Hematopoietic multipotent progenitor cell treated with erythropoietin and hydrocortisone succinate and interleukin-3 and kit ligand, for 15 days (in vitro differentiated cells): ENCODE results near the gene CPS1.
A peak's percentile ranks its signal among the peaks of the same experiment; 100 is the strongest.

Experiments used
- DNase-seq: peaks from one replicate; pipeline ENCODE4 v3.0.0-alpha.2; 2015; ENCODE audit warnings: low spot score

CPS1 gene

DNA sequence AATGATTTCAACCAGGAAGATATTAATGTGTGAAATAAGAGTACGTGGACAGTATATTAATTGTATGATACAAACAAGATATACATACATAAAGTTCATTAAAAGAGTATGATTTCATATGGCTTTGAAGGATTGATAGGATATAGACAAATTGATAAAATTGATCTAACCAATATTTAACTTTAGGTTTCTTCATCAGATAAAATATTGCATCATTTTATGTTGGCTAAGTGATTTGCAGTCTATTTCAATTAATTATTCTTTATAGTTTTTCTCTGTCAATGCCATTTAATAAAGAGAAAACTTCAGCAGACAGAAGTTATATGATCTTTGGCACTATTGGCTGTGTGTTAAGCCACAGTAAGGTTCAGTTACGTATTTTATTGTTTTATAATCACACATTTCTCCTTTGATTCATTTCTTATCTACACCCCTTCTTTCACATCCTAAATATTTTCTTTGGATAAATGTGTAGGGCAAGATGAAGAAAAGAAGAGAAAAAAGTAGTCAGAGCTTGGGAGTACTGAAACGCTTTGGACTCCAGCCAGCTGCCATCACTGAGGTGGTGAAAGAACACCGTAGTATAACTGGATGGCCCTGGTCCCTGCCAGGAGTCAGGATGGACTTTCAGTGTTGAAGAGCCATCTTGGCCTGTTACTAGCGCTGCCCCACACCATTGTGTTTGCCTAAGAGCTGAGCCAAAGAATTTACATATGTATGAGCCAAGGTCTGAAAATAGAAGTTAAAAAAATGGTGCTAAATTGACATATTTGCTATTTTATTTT is 9.8 kb upstream of the CPS1 start:
- DNase-seq: no peak

DNA sequence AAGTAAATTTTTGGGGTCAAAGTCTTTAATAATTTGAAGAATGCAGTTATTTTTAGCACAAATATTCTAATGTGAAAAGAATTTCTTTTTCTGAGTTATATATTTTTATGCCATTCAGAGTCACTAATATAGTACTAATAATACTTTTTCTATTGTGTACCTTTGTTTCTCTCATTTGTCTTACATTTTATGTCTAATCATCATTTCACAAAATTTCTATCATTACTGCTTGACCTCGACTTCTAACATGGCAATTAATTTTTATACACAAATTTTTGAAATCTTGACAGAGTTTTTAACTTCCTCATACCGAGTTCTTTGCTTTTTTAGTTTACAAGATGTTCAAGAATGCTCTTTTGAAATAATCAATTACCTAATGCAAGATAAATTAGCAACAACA is 8.4 kb upstream of the CPS1 start:
- DNase-seq: no peak

DNA sequence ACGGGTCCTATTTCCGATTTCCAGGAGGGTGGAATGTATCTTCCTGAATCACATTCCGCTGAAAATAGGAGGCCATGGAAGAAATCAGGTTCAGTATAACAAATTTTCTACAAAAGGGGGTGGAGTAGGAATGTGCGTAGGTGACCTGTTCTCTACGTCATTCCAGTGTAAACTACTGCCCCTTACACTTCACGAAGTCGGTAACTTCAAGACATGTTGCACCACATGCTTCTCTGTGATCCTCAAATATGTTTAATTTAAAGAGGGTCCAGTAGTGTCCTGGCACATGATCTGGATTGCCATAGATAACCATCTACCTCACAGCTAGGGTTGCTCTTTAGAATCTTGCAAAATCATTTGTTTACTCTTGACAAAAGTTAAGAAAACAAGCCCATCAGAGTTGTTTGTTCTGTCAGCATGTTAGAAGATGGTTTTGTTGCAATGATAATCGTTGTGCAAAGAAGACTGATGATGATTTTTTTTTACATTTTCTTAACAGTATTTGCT is 7.5 kb upstream of the CPS1 start:
- no peak for DNase-seq

DNA sequence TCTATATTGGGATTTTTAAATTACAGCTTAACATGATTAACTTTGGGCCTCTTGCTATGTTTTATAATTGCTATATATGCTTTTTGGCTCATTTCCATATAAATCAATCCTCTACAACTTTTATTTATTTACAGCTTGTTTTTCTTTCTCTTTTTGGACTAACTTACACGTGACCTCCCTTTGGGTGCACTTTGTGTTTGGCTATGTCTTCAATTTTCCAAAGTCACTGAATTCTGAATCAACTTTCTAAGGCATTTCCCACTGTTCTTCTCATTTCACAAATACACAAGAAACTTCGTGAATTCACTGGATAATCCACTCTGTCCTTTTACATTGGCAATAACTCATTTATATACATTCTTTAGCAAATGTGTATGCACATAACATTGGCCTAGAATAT is 5.4 kb upstream of the CPS1 start:
- DNase-seq: no peak

DNA sequence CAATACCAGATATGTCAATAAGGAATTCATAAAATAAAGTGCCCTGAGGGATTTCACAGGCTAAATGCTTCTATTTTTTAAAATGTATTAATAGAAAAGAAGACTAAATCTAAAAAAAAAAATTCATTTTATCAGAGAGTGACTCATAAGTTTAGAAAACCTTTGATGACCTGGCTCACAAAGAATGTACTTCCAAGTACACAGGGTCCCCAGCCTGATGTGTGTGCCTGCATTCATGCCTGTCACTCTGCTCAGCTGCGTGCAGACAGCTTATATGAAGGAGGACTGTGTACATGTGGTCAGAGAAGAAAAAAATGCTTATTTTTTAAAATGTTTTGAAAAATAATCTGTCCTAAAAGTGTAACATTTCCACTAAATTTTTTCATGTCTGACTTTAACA is 3.0 kb upstream of the CPS1 start:
- no peak for DNase-seq

DNA sequence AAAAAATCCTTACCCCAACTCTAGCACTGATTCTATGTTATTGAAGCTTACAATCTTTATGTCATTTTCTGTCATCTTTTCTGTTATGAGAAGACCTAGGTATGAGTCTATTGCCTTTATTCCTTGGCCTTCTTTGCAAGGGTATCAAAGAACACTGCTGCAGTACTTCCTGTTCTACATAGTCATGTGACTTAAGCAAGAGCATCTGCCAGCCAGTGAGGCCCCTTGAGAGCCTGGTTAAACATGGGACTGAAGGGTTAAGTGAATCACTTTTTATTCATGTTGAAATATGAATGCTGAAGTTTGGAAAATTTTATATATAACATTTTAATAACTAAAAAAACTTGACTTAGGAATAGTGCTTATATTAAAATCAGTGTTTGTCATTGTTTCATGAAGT is 844 bp upstream of the CPS1 start:
- DNase-seq: no peak

DNA sequence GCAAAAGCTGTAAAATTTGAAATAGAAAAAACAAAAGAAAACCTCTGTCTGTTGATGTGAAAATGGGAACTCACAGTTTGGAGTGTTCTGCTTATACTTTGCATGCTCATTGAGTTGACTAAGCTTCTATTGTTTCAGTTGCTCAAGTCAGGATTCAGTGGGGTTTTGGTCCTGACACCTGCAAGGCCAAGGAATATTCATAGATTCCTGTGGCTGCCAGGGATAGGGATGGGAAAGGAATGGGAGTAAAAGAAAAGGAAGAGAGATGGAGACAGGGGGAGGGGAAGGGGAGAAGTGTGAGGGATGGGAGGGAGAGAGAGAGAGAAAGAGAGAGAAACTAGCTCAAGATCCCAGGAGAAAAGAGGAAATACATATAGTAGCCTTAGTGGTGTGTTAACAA is 1.3 kb downstream of the CPS1 start:
- DNase-seq: no peak

DNA sequence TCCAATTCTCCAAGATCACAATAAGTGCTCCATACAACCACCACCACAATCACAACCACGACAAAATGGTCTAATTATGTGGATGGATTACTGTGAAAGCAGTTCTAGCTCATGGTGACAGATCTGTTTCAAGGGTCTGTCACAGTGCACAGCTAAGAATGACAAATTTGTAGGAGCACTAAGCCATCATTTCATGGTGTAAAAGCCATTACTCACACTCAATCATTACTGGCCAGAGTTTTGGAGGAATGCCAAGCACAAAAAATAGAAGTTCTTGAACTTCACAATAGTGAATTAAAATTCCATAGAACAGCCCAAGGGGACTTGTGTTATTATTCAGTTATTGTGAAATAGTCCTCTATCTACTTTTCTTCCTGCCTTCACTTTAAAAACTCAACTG is 2.3 kb downstream of the CPS1 start:
- DNase-seq: no peak

DNA sequence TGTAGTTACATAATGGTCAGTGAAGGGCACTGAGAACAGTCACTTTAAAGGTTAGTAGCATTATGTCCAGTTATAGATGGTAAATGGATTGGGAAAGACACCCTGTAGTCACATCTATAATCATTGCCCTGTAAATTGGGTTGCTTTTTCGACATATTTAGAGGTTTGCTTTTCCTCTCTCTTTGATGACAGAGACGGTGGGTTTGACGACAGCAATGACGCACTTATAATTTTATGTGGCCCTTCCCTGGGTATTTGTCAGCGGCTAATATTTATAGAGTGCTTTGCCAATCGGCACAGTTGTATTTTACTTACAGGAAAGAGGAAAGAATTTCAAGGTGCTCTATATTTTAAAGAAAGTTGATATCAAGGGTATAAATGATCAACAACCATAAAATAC is 2.8 kb downstream of the CPS1 start:
- DNase-seq: no peak

DNA sequence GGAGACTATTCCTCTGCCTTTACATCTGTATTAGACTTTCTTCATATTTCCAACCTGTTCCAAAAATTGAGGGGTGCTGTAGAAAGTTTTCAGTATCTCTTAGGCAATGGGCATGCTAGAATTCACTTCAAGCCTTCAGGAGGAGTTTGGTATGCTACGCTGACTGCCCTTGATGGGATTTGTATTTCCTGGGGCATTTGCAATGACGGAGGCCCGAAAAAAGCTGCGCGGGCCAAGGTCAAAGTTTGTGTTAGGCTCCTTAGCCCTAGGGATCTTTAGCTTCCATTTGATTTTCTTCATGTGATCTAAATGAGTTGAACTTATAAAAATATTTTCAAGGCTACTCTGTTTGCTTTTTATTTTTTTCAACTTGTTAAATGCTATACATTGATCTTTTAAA is 5.1 kb downstream of the CPS1 start:
- DNase-seq: no peak

DNA sequence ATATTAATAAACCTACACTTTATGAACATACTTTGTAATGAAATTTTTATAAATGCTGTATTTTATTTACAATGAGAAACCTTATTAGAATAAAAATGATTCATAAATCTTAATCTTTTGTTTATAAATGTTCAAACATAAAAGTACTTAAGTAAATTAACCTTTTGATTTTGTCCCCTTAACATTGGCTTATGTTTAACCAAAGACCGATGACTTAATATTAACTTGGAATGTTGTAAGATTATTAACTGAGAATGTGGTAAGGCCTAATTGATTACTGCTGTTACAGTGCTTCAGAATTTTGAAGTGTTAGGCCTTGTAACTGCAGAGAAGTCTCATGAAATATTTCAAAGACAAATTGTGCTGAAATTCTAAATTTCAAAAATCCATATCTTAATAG is 5.7 kb downstream of the CPS1 start:
- DNase-seq: no peak

DNA sequence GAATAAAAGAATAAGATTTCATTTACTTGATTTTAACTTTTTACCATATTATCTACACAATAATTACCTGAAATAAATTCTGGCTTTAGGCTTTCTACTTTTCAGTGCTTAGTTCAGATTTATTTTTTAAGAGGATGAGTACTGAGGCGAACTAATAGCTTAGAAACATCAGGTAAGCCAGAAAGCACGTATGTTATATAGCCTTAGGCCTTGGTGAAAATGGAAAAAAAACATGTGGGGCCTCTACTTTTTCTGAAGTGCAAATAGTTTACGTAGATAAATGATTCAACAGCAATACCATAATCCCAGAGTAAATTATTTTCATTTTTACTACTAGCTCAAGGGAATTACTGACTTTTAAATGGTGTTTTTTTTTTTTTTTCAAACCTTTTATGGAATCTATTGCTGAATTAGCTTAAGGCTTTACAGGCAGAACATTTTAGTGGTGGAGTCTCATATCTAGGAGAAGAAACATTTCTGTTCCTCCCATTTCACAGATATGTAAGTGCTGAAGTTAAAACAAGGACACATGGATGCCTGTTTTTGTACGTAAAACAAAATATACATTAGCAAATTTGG is 6.2 kb downstream of the CPS1 start:
- DNase-seq: no peak

DNA sequence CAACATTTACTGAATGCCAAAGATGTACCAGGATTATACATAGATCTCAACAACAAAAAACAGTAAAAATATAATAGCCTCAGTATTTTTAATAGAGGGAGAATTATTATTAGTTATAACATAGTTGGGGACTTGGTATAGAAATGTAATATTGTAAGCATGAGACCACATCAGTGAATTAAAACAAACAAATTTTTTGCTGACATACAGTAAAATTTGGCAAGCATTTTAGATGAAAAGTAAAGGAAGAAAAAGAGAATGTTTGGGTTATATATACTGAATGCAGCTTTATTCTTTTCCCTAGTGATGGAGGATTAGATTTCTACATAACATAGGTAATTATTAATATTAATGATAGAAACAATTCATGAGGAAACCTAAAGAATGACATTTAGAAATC is 10.9 kb downstream of the CPS1 start:
- DNase-seq: no peak

DNA sequence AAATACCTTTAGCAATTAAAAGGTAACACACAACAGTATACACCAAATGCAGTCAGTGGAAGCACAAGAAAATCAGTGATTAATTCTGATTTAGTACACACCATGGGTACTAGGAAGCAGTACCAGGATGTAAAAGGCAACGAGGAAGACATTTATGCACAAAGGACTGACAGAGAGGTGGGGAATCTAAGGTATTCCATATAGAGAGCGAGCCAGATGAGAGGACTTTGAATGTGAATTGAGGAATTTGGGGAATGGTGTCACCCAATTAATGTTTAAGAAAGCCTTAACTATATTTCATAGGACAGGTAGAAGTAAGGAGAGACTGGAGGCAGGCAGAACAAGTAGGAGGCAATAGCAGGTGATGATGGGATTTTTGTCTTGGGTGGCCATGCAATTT is 11.7 kb downstream of the CPS1 start:
- DNase-seq: no peak

DNA sequence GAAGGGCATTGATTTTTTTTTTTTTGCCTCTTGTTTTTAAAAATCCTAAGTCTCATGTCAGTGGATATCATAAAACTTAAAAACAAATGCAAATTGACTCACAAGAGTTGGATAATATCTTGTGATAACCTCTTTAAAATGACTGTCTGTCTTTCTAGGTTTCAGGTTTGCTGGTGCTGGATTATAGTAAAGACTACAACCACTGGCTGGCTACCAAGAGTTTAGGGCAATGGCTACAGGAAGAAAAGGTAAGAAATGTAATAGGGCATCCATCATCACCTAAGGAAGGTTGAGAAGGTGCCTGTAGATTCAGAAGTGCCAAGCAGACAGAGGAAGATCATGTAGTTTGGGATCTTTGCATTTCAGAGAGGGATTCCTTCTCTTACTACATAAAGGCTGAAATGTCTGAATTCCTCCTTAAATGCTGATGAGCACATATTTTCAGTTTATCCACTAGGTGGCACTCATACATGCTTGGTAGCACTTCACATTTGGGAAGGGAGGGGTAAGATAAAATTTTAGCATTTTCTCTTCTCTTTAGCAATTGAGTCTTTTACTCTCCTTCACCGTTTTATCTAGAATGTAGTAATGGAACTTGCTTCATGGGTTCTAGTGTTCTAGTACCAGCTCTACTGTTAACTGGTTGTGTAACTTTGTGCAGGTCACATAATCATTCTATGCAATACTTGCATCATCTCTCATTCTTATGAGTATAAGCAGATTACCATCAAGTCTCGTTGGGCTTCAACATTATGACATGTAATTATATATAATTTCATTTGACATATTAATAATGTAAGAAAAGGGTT is 21.1 kb downstream of the CPS1 start:
- DNase-seq: peak; percentile 37

DNA sequence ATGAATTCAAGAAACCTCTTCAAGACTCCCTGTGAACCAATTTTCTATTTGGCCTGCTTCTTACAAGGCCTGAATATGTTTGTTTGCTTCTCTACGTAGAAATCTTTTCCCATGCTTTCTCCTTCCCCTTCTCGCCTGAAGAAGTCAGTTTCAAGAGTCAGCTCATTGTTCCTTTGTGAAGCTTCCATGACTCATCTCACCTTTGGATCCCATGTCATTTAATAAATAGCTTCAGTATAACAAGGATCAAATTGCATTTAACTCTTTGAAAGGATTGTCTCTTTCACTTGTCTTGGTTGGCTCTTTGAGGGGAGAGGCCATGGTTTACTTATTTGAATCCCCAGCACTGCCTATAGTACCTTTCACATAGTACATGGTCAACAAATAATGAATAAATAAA is 28.4 kb downstream of the CPS1 start:
- DNase-seq: no peak

DNA sequence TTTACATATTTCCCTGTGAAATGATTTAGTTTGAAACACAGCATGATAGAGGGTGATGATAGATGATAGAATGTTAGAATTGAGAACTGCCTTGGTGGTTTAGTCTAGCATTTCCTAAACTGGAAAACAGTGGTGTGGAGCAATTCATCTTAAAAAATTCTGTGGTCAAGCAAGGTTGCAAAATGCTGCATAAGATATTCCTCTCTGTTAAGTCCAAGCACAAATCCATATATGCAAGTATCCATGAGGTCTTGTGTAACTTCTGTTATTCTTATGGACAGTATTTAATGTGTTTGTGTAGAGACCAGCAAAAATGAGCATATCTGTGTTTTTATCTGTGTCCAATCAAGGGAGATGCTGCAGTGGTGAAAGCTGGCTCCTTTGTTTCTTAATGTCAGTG is 30.0 kb downstream of the CPS1 start:
- no peak for DNase-seq

DNA sequence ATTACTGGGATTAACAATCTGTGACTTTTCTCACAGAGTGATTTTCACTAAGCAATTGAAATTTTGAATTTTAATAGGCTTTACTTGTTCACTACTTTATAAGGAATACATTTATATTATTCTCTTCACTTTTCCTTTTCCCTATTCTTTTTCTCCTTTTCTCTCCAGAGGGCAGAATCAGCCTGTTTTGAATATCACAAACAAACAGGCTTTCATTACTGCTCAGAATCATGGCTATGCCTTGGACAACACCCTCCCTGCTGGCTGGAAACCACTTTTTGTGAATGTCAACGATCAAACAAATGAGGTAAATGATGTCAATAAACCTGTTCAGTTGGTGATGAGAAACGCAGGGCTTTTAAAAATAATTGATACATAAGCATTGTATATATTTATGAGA is 35.3 kb downstream of the CPS1 start:
- DNase-seq: no peak

DNA sequence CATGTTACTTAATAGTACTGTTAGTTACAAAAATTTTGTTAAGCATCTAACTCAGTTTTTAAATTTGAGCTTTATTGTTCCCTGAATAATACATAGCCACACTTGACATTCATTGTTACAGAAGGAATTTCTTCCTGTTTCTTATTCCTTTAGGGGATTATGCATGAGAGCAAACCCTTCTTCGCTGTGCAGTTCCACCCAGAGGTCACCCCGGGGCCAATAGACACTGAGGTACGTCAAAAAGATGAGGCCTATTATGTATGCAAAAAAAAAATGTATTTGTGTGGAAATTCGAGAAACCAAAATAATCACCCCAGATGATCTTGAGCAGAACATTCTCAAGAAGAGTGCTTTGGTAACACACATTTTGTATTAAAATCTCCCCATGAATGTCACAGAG is 36.3 kb downstream of the CPS1 start:
- DNase-seq: no peak

DNA sequence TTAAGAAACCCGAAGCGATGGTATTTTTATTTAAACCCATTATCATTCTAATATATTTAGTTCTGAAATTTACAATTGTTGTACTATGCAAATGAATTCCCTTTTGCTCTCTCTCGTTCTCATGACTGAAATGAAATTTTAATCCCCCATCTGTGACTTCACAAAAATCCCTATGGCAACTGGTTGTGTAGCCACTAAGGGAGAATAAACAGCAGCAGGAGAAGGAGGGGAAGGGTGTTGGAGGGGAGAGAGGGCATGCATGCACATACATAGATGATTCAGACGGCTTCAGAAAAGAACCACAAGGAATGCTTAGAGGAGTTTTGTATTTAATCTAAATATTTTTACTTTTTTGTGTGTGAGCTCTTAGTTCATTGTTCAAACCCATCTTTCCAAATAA is 36.8 kb downstream of the CPS1 start:
- DNase-seq: no peak

DNA sequence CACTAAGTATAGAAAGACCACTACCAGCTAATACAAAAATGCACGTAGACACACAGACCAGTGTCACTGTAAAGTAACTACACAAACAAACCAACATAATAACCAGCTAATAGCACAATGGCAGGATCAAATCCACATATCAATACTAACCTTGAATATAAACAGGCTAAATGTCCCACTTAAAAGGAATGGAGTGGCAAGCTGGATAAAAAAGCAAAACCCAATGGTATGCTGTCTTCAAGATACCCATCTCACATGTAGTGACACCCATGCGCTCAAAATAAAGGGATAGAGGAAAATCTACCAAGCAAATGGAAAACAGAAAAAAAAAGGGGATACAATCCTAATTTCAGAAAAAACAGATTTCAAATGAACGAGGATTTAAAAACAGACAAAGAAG is 41.8 kb downstream of the CPS1 start:
- DNase-seq: no peak

DNA sequence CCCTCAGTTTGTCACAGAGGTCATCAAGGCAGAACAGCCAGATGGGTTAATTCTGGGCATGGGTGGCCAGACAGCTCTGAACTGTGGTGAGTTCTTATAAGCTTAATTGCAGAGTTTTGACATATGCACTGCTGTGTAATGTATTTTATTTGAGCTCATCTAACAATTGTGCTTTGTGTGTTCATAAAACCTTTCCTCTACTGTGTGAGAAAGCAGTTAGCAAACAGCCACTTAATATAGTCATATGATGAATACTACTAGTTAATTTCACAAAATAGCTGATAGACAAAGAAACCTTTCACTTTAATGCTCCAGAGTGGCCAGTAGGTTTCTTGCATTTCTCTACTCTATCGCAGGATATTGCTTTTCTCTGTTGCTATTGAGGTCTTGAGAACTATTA is 43.1 kb downstream of the CPS1 start:
- DNase-seq: no peak

DNA sequence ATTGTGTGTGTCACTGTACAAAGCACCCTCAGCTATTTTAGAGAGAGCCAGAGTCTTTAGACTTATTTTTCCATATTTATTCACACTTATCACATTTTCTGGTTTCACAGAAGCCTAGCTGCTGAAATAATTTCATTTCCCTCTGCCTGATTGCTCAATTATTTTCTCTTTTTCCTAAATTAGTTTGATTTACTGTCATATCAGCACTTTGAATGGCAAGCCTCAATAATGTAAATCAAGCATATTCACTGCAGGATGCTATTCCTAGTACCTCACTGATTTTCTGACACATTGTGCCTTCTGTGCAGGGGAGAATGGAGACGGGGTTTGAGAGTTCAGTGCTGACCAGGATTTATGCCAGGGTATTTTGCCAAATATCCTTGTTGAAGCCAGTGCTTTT is 48.3 kb downstream of the CPS1 start:
- DNase-seq: no peak
